ENCODE results near the gene LHFPL3.

Gene LHFPL3

DNA sequence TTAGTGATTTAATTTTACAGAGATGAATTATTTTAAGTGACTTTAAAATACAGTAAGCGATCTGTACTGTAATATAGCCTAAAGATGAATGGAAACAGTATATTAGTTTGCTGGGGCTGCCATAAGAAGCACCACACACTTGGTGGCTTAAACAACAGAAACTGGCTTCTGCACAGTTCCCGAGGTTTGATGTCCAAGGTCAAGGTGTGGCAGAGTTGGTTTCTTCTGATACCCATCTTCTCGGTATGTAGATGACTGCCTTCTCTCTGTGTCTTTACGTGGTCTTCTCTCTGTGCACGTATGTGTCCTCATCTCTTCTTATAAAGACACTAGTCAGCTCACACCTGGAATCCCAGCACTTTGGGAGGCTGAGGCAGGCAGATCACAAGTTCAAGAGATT lies 621.6 kb downstream of the LHFPL3 start:
- Histone ChIP-seq H3K36me3 (ENCODE audit: insufficient read depth, low read length) (no peaks in the 10 kb centered on the region), H3K4me2 (ENCODE audit: insufficient read depth, low read length) (no peak overlapping the region), H3K27ac (ENCODE audit: low read length) (no peak overlapping the region), H3K9ac (ENCODE audit: low read depth, low read length) (no peak overlapping the region), H3K4me3 (ENCODE audit: low read depth in 1 of 2, low read length in 2 of 2) (no peak overlapping the region), H3K79me2 (ENCODE audit: insufficient read depth, low read length) (no peaks in the 10 kb centered on the region), H2AFZ (ENCODE audit: low read depth, low read length) (no peak overlapping the region), H4K20me1 (ENCODE audit: insufficient read depth, low read length) (no peaks in the 10 kb centered on the region), H3K4me1 (ENCODE audit: insufficient read depth, low read length) (peaks cover 10% of the 10 kb centered on the region), H3K9me3 (ENCODE audit: insufficient read depth, low read length, severe bottlenecking) (no peaks in the 10 kb centered on the region), H3K27me3 (ENCODE audit: insufficient read depth, low read length, poor library complexity) (no peaks in the 10 kb centered on the region)
- ATAC-seq (ENCODE audit: insufficient read depth, low read depth) = no peak
- TF ChIP-seq EZH2 (IDR thresholded peaks at IDR 0.05; ENCODE audit: borderline replicate concordance, low read depth, low read length, severe bottlenecking) = no peak
- no peak for TF ChIP-seq CTCF (IDR thresholded peaks at IDR 0.05; ENCODE audit: borderline replicate concordance, extremely low read depth, low read length, poor library complexity, severe bottlenecking)
- DNase-seq = no peak

GRCh38 chr7:104950754-104951153 lies 622.4 kb downstream of the LHFPL3 start:
- Histone ChIP-seq H3K79me2 (ENCODE audit: insufficient read depth, low read length) (no peaks in the 10 kb centered on the region), H3K27me3 (ENCODE audit: insufficient read depth, low read length, poor library complexity) (no peaks in the 10 kb centered on the region), H2AFZ (ENCODE audit: low read depth, low read length) (no peak overlapping the region), H3K36me3 (ENCODE audit: insufficient read depth, low read length) (no peaks in the 10 kb centered on the region), H4K20me1 (ENCODE audit: insufficient read depth, low read length) (no peaks in the 10 kb centered on the region), H3K4me2 (ENCODE audit: insufficient read depth, low read length) (no peak overlapping the region), H3K4me3 (ENCODE audit: low read depth in 1 of 2, low read length in 2 of 2) (no peak overlapping the region), H3K4me1 (ENCODE audit: insufficient read depth, low read length) (peaks cover 3% of the 10 kb centered on the region), H3K9ac (ENCODE audit: low read depth, low read length) (no peak overlapping the region), H3K27ac (ENCODE audit: low read length) (no peak overlapping the region), H3K9me3 (ENCODE audit: insufficient read depth, low read length, severe bottlenecking) (no peaks in the 10 kb centered on the region)
- ATAC-seq (ENCODE audit: insufficient read depth, low read depth) (no peak), DNase-seq (no peak)
- TF ChIP-seq CTCF (IDR thresholded peaks at IDR 0.05; ENCODE audit: borderline replicate concordance, extremely low read depth, low read length, poor library complexity, severe bottlenecking) = no peak
- no peak for TF ChIP-seq EZH2 (IDR thresholded peaks at IDR 0.05; ENCODE audit: borderline replicate concordance, low read depth, low read length, severe bottlenecking)

DNA sequence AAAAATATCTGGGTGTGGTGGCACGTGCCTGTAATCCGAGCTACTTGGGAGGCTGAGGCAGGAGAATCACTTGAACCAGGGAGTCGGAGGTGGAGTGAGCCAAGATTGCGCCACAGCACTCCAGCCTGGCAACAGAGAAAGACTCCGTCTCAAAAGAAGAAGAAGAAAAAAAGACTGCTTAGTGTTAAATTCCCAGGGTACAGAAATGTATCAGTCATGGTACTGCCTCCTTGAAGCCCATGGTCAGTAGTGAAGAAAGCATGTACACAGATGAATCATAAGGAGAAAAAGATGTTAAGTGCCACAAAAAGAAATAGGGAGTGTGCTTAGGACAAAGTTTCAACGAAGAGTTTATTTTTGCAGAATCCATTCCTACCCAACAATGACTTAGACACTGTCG lies 623.1 kb downstream of the LHFPL3 start:
- Histone ChIP-seq H3K4me2 (ENCODE audit: insufficient read depth, low read length) (no peak overlapping the region), H3K79me2 (ENCODE audit: insufficient read depth, low read length) (no peaks in the 10 kb centered on the region), H3K4me1 (ENCODE audit: insufficient read depth, low read length) (no peaks in the 10 kb centered on the region), H3K27ac (ENCODE audit: low read length) (no peak overlapping the region), H3K9ac (ENCODE audit: low read depth, low read length) (no peak overlapping the region), H4K20me1 (ENCODE audit: insufficient read depth, low read length) (no peaks in the 10 kb centered on the region), H2AFZ (ENCODE audit: low read depth, low read length) (no peak overlapping the region), H3K9me3 (ENCODE audit: insufficient read depth, low read length, severe bottlenecking) (no peaks in the 10 kb centered on the region), H3K27me3 (ENCODE audit: insufficient read depth, low read length, poor library complexity) (no peaks in the 10 kb centered on the region), H3K36me3 (ENCODE audit: insufficient read depth, low read length) (no peaks in the 10 kb centered on the region), H3K4me3 (ENCODE audit: low read depth in 1 of 2, low read length in 2 of 2) (no peak overlapping the region)
- TF ChIP-seq EZH2 (IDR thresholded peaks at IDR 0.05; ENCODE audit: borderline replicate concordance, low read depth, low read length, severe bottlenecking) (no peak), CTCF (IDR thresholded peaks at IDR 0.05; ENCODE audit: borderline replicate concordance, extremely low read depth, low read length, poor library complexity, severe bottlenecking) (no peak)
- ATAC-seq (ENCODE audit: insufficient read depth, low read depth) (no peak), DNase-seq (no peak)

- Histone ChIP-seq H3K27me3 (ENCODE audit: insufficient read depth, low read length, poor library complexity) (no peaks in the 10 kb centered on the region), H3K9me3 (ENCODE audit: insufficient read depth, low read length, severe bottlenecking) (no peaks in the 10 kb centered on the region), H3K27ac (ENCODE audit: low read length) (no peak overlapping the region), H3K9ac (ENCODE audit: low read depth, low read length) (no peak overlapping the region), H4K20me1 (ENCODE audit: insufficient read depth, low read length) (no peaks in the 10 kb centered on the region), H3K4me1 (ENCODE audit: insufficient read depth, low read length) (no peaks in the 10 kb centered on the region), H3K4me3 (ENCODE audit: low read depth in 1 of 2, low read length in 2 of 2) (no peak overlapping the region), H3K79me2 (ENCODE audit: insufficient read depth, low read length) (no peaks in the 10 kb centered on the region), H3K4me2 (ENCODE audit: insufficient read depth, low read length) (no peak overlapping the region), H3K36me3 (ENCODE audit: insufficient read depth, low read length) (no peaks in the 10 kb centered on the region), H2AFZ (ENCODE audit: low read depth, low read length) (no peak overlapping the region)
- no peak for DNase-seq
- TF ChIP-seq CTCF (IDR thresholded peaks at IDR 0.05; ENCODE audit: borderline replicate concordance, extremely low read depth, low read length, poor library complexity, severe bottlenecking) = no peak
- no peak for TF ChIP-seq EZH2 (IDR thresholded peaks at IDR 0.05; ENCODE audit: borderline replicate concordance, low read depth, low read length, severe bottlenecking)
- no peak for ATAC-seq (ENCODE audit: insufficient read depth, low read depth)
These were observed 626.9 kb downstream of the LHFPL3 start for GRCh38 chr7:104955276-104955675.
